Endodermal cell (in vitro differentiated cells): ENCODE data around the gene VAV2. TPM values are rescaled to one million over a fixed set of nuclear protein-coding genes. Genes with fewer than 3 reads are reported as not detected.

Experiments
- DNase-seq: peaks from one replicate; pipeline ENCODE4 v3.0.0-alpha.2; 2017
- H3K27ac ChIP-seq: 2 replicates; pipeline ENCODE4 v1.5.1; 2013; ENCODE audit warnings: mild to moderate bottlenecking, low read depth, low read length, moderate library complexity
- H3K27me3 ChIP-seq: 2 replicates; pipeline ENCODE4 v1.6.1; 2013; ENCODE audit warnings: mild to moderate bottlenecking, low read length, moderate library complexity; ENCODE audit not compliant: insufficient read depth, control insufficient read depth, poor library complexity, severe bottlenecking
- H3K36me3 ChIP-seq: 2 replicates; pipeline ENCODE4 v1.7.0; 2013; ENCODE audit warnings: mild to moderate bottlenecking, low read length, moderate library complexity; ENCODE audit not compliant: control insufficient read depth, insufficient read depth
- H3K4me1 ChIP-seq: one replicate; pipeline ENCODE4 v1.7.0; 2013; ENCODE audit warnings: low read length; ENCODE audit not compliant: control insufficient read depth, insufficient read depth
- H3K4me3 ChIP-seq: 2 replicates; pipeline ENCODE4 v1.5.1; 2013; ENCODE audit warnings: mild to moderate bottlenecking, low read length, moderate library complexity
- H3K9ac ChIP-seq: 2 replicates; pipeline ENCODE4 v1.6.1; 2013; ENCODE audit warnings: mild to moderate bottlenecking, low read length, moderate library complexity; ENCODE audit not compliant: poor library complexity, severe bottlenecking; ENCODE audit errors: extremely low read depth
- H3K9me3 ChIP-seq: 2 replicates; pipeline ENCODE4 v1.6.1; 2013; ENCODE audit warnings: mild to moderate bottlenecking, low read length, moderate library complexity; ENCODE audit not compliant: control insufficient read depth
- H3K27ac Mint-ChIP-seq: 2 replicates; pipeline ENCODE4 v1.8.0; 2020; ENCODE audit warnings: mixed read lengths
- H3K27me3 Mint-ChIP-seq: 2 replicates; pipeline ENCODE4 v1.8.0; 2021; ENCODE audit warnings: mild to moderate bottlenecking, mixed read lengths; ENCODE audit not compliant: insufficient read depth
- H3K36me3 Mint-ChIP-seq: 2 replicates; pipeline ENCODE4 v1.8.0; 2020; ENCODE audit warnings: low read depth, mixed read lengths
- H3K4me1 Mint-ChIP-seq: 2 replicates; pipeline ENCODE4 v1.8.0; 2020; ENCODE audit warnings: mixed read lengths
- H3K4me3 Mint-ChIP-seq: 2 replicates; pipeline ENCODE4 v1.8.0; 2020; ENCODE audit warnings: mild to moderate bottlenecking, moderate library complexity, mixed read lengths
- H3K9me3 Mint-ChIP-seq: 2 replicates; pipeline ENCODE4 v1.8.0; 2020; ENCODE audit warnings: mild to moderate bottlenecking, mixed read lengths
- WGBS, 2 experiments: methylation state at CpG; one replicate each; pipeline versions ENCODE4 v1.1.5 to v1.1.7; 2013; ENCODE audit warnings: missing lambda C conversion rate in 2 of 2, mixed read lengths in 1 of 2; ENCODE audit not compliant: insufficient coverage in 1 of 2, insufficient read length in 1 of 2; 5-methylcytosine and 5-hydroxymethylcytosine counted together
- total RNA-seq, 2 donors: library from RNA; stranded (reverse); fragmentation: NEBNext Ultra II Directional in 1 of 2; extraction: Animal tissue kit (Norgen Biotek cat#: 25700) in 1 of 2; gene quantifications; 2 replicates in 1 of 2; 3 replicates in 1 of 2; pipeline ENCODE4 v1.2.1, GENCODE V29; 2021
- TF ChIP-seq, protein P1 (sequence below): fragments of 200-600 bp; sonication (generic); conservative IDR thresholded peaks from 2 replicates; pipeline ENCODE4 v1.5.0; 2021; ENCODE audit warnings: antibody characterized with exemption, mild to moderate bottlenecking

Gene VAV2
- total RNA-seq, 2 donors from 2014 or later, result 29.8 to 35.9 TPM

DNA sequence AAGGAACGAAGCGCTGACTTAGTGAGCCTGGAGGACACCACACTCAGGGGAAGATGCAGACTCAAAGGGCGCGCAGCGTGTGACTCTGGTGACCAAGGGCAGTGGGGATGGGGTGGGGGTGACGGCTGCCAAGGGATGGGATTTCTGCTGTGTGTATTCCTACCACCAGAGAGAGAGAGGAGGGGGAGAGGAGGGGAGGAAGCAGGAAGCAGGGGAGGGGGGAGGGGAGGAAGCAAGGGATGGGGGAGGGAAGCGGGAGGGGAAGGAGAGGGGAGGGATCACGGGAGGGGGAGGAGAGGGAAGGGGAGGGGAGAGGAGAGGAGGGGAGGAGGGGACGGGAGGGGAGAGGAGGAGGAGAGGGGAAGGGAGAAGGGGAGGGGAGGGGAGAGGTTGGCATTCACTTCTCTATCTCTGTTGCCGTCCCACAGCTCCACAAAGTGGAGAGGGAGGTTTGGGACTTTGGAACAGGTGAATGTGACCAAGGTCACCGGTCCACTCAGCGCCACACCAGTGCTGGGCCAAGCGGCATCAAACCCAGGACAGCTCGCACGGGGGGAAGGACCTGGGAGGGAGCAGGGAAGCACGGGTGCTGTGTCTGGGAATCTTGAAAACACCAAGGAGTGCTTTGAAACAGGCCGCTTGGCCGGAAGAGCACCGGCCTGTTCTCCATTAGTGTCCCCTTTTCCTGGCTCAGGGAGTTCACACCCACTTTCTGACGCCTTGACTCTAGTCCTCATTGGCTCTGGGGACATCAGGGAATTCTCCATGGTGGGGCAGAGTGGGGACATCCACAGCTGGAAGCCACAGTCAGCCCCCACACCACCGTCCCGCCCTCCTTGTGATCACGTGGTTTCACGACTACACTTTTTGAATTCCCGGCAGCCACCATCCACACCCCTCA, 77.4 kb downstream of the VAV2 start:
- no peak overlapping the region for H3K9ac ChIP-seq
- H3K4me3 Mint-ChIP-seq, result no peak overlapping the region
- no peaks in the 10 kb centered on the region for H3K27me3 ChIP-seq
- H3K27ac Mint-ChIP-seq, result peak overlapping the region; percentile 77
- no peak overlapping the region for H3K4me3 ChIP-seq
- no peaks in the 10 kb centered on the region for H3K4me1 ChIP-seq
- peak overlapping the region; percentile 41 for H3K27ac ChIP-seq
- 43 to 70% methylated on average over 8 to 22 of the region's 25 CpGs for WGBS, 2 experiments
- H3K27me3 Mint-ChIP-seq, result no peaks in the 10 kb centered on the region
- H3K36me3 ChIP-seq, result no peaks in the 10 kb centered on the region
- DNase-seq, result peak; percentile 58
- TF ChIP-seq, protein P1, sequence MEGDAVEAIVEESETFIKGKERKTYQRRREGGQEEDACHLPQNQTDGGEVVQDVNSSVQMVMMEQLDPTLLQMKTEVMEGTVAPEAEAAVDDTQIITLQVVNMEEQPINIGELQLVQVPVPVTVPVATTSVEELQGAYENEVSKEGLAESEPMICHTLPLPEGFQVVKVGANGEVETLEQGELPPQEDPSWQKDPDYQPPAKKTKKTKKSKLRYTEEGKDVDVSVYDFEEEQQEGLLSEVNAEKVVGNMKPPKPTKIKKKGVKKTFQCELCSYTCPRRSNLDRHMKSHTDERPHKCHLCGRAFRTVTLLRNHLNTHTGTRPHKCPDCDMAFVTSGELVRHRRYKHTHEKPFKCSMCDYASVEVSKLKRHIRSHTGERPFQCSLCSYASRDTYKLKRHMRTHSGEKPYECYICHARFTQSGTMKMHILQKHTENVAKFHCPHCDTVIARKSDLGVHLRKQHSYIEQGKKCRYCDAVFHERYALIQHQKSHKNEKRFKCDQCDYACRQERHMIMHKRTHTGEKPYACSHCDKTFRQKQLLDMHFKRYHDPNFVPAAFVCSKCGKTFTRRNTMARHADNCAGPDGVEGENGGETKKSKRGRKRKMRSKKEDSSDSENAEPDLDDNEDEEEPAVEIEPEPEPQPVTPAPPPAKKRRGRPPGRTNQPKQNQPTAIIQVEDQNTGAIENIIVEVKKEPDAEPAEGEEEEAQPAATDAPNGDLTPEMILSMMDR, result no peak
- no peaks in the 10 kb centered on the region for H3K9me3 Mint-ChIP-seq
- H3K4me1 Mint-ChIP-seq, result peaks cover 17% of the 10 kb centered on the region
- H3K9me3 ChIP-seq, result no peaks in the 10 kb centered on the region
- H3K36me3 Mint-ChIP-seq, result peaks cover 3% of the 10 kb centered on the region

DNA sequence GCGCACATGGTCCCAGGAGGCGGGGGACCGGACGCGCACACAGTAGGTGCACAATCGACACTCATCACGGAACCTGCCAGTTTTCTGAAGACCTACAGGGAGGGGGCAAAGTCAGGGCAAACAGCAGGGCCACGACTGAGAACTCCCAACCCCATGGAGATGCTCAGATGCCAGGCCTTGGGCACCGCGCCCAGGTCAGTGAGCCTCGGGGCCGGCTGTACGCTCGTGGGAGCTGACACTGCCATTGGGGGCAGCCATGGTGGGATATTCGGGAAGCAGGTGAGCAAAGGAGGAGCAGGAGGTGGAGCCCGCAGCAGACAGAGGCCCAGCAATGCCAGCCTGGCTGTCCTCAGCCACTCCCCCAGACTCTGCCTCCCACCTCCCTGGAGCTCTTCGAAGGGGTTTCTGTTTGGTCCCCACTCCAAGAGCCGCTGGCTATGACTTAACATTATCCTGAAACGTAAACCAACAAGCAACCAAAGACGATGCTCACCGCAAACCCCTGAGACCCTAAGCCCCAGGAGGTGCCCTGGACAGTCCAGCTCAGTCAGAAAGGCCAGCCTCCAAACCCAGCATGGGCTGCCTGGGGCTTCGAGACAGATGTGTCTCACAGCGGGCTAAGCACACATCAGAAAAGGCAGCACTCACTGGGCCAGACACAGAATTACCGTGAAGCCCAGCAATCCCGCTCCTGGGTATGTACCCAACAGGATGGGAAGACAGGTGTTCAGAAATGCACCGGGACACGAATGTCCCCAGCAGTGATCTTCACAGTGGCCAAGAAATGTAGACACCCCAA, 78.4 kb downstream of the VAV2 start:
- Mint-ChIP-seq H3K27ac (peak overlapping the region; percentile 52), H3K36me3 (peaks cover 2% of the 10 kb centered on the region), H3K27me3 (no peaks in the 10 kb centered on the region), H3K4me3 (no peak overlapping the region), H3K4me1 (peaks cover 17% of the 10 kb centered on the region), H3K9me3 (no peaks in the 10 kb centered on the region)
- no peak for DNase-seq
- Histone ChIP-seq H3K9me3 (no peaks in the 10 kb centered on the region), H3K4me1 (no peaks in the 10 kb centered on the region), H3K27me3 (no peaks in the 10 kb centered on the region), H3K36me3 (no peaks in the 10 kb centered on the region), H3K27ac (peak overlapping the region; percentile 41), H3K4me3 (no peak overlapping the region), H3K9ac (no peak overlapping the region)
- TF ChIP-seq, protein P1, result no peak
- WGBS, 2 experiments, result 87 to 91% methylated on average over 19 to 27 of the region's 27 CpGs

DNA sequence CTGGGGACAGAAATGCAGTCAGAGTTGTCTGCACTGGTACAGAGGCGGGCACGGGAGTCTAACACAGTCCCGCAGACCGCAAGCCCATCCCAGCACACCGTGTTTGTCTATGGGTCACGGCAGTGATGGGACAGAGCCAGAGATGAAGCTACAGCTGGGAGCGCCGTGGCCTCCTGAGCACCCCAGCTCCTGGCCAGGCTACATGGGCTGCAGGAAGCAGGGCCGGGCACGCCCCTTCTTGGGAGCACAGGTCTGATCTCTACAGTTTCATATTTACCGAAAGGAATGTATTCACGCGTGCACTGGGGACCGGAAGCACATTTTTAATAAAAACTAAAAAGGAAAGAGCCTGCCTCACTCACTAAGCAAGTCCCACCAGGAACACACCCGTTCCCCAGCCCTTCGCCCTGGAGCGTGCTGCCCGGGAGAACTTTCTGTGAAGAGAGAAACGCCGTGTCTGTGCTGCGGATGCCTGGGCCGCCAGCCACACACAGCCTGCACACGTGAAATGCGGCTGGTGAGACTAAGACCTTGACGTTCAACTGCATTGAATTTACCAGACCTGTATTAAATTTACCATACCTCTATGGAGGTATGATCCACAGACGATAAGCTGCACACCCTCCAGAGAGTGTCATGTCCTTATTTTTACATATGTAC, 81.1 kb downstream of the VAV2 start:
- Mint-ChIP-seq H3K9me3 (no peaks in the 10 kb centered on the region), H3K4me3 (no peak overlapping the region), H3K4me1 (peaks cover 17% of the 10 kb centered on the region), H3K27ac (no peak overlapping the region), H3K36me3 (peaks cover 2% of the 10 kb centered on the region), H3K27me3 (no peaks in the 10 kb centered on the region)
- DNase-seq, result no peak
- no peak overlapping the region for H3K27ac ChIP-seq
- H3K4me3 ChIP-seq, result no peak overlapping the region
- H3K4me1 ChIP-seq, result no peaks in the 10 kb centered on the region
- H3K36me3 ChIP-seq, result no peaks in the 10 kb centered on the region
- 91 to 98% methylated on average over 17 to 26 of the region's 26 CpGs for WGBS, 2 experiments
- H3K9ac ChIP-seq, result no peak overlapping the region
- no peaks in the 10 kb centered on the region for H3K27me3 ChIP-seq
- H3K9me3 ChIP-seq, result no peaks in the 10 kb centered on the region
- TF ChIP-seq, protein P1, result no peak
